Left renal pelvis (tissue), 4 donors: ENCODE measurements around the gene PLCD3. TPM values are rescaled to one million over a fixed set of nuclear protein-coding genes. Genes with fewer than 3 reads are reported as not detected.

ENCODE experiments used
- DNase-seq, 4 donors: peaks; one replicate each; pipeline ENCODE4 v3.0.0-alpha.2; 2013; ENCODE audit warnings: low read depth in 4 of 4, low spot score in 3 of 4
- polyA plus RNA-seq, 4 donors: library from polyadenylated mRNA; unstranded; fragments of 120-200 nt; gene quantifications; one replicate each; pipeline ENCODE4 v1.2.1, GENCODE V29; 2013; ENCODE audit not compliant: insufficient read length in 4 of 4

The PLCD3 gene
- polyA plus RNA-seq, 4 donors = 25.8 to 106 (median 30.2) TPM

DNA sequence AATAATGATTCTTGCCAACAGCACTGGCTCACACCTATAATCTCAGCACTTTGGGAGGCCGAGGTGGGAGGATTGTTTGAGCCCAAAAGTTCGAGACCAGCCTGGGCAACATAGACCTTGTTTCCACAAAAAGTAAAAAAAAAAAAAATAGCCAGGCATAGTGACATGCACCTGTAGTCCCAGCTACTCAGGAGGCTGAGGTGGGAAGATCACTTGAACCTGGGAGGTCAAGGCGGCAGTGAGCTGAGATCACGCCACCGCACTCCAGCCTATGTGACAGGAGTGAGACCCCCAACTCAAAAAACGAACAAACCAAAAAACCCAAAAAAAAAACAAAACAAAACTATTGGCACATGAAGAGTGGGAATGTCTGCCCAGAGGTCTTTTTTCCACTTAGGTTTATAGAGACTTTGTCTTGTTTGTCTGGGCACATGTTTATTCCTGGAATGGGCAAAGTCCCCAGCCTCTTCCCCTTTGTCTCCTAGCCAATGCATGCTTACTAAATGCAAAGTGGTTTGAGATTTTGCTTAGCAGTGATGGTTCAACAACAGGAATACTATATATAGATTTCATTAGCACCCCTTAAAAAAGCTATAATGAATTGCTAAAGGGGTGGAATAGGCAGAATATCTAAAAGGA is 45.3 kb downstream of the PLCD3 start:
- DNase-seq = no peak

DNA sequence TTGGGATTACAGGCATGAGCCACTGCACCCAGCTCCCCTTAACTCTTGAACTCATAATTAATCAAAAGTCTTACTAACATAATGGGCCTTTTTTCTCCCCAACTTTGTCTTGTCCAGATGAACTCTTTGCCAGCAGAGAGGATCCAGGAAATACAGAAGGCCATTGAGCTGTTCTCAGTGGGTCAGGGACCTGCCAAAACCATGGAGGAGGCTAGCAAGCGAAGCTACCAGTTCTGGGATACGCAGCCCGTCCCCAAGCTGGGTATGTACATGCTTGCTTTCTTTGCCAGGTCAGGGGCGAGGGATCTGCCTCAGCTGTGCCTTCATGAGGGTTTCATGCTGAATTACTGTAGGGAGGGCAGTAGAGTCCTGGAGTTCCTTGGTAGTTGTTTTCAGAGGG is 45.9 kb downstream of the PLCD3 start:
- DNase-seq = no peak

DNA sequence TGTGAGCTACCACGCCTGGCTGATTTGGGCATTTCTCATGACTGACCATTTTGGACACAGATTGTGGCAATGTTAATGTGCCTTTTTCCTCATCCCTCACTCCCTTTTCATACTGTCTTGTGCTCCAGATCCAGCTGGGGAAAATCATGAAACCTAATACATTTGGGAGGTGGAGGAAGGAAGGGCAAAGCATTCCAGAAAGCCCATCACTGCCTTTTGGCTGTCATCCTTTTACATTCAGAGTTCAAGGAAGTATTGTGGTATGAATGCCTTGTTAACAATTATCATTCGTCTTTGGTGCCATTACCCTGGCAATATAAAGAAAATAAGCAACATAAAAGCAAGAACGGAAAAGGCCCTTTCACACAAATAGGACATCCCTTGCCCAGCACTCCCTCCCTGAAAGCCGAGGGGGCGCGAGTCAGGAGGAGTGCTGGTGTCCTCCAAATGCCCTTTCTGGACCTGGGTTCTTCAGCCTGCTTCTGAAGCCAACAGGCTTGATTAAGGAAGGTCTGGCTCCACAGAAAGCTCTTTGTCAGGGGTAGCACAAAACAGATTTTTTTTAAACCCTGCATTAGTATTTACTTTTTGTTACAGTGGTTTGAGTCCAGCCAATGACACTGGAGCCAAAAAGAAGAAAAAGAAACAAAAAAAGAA is 51.1 kb downstream of the PLCD3 start:
- peak in 1 of 4 donors; percentile 12 for DNase-seq

DNA sequence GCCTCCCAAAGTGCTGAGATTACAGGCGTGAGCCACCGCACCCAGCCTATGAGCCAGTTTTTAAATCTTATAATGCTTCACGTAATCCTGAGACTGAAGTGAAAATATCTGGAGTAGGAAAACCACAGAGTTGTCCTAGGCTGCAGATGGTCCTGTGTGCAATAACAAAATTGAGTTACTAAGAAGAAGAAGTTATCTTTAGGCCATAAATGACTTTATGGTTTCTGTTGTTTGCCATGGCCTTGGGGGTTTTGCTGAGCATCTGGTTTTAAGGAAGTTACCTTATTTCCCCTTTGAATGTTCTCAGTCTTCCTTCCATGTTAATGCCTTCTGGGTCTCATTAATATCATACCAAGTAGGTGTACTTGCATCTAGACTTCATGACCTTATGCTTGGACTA is 54.7 kb downstream of the PLCD3 start:
- DNase-seq = no peak

DNA sequence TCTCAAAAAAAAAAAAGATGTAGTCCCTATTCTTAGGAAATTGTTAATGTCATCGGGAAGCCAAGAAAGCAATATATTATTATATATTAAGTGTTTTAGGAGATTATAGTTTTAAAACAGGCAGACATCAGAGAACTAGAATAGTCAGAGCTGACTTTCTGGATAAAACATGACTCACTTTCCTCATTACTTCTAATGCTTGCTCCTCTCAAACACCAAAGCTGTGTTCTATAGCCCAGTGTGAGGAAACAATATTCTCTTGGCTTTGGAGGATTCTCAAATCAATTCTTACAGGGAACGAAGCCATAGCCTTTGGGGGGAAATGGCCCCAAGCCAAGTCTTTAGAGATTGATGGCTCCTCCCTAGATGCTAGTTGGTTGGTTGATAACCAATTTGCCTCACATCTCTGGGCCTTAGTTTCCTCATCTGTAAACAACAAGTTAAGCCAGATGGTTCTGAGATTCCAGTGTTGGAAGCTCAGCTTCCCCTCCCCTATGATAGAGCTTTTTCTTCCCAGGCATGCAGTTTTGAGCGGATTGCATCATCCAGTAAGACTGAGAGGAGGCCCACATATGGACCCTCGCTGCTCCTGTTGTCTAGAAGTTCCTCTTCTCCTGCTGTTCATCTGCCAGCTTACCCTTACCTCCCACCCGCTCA is 58.8 kb downstream of the PLCD3 start:
- no peak for DNase-seq

DNA sequence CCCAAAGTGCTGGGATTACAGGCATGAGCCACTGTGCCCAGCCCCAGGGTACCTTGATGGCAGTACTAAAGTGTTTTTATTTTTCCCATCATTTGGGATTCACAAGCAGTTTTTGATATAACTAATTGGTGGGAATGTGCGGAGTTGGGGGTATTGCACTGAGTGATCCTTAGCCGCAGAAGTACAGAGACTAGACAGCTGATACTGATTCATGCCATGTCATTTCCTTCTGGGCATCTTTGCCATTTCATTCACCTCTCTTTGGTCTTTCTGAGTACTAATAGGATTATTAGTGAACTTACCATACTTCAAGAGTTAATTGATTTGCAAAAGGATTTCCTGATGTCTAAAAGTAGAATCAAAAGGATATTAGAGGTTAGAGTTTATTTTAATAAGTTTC is 61.5 kb downstream of the PLCD3 start:
- no peak for DNase-seq

DNA sequence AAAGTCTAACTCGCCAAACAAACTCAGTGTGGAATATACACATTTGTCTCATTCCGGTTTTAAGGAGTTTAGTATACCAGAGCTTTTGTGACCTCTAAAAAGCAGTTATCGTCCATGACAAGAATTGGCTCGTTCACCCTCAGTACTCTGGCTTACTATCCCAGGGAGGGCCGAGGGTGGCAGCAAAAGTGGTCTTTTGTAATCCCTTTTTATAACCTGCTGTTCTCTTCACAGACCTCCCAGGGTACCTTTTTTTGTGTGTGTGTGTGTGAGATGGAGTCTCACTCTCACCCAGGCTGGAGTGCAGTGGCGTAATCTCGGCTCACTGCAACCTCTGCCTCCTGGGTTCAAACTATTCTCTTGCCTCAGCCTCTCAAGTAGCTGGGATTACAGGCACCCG is 62.3 kb downstream of the PLCD3 start:
- DNase-seq = no peak

DNA sequence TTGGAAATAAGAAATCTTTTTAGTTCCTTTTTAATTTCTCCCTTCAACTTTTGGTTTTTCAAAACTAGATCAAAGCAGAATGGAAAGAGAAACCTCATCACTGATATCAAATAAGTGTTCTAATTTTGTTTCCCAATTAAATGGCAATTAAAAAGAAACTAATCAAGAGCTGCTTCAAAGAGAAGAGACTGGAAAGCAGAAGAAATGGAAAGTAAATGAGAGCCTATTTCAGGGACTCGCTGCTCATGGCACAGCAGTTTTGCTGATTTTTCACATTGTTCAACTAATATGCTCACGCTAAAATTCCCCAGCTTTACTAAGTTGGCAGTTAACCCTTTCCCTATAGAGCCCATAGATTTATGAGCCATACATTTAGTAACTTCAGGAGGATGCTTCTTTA is 64.7 kb downstream of the PLCD3 start:
- DNase-seq = no peak

DNA sequence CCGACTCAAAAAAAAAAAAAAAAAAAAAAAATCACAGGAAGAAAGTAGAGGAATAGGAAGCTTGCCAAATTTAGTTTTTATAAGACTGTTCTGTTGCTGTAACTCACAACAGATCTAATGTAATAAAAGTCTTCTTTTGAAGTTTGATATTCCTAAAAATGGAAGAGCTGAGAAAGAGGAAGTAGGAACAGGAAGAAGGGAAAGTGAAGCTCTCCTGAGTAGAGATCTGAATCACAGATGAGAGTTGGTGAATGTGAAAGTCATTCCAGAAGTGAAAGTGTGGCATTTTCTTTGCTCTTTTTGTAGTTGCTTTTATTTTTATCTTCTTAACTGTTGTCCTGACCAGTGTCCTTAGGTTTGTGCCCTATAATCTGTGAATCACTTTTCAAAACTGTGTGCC is 69.1 kb downstream of the PLCD3 start:
- DNase-seq = no peak

DNA sequence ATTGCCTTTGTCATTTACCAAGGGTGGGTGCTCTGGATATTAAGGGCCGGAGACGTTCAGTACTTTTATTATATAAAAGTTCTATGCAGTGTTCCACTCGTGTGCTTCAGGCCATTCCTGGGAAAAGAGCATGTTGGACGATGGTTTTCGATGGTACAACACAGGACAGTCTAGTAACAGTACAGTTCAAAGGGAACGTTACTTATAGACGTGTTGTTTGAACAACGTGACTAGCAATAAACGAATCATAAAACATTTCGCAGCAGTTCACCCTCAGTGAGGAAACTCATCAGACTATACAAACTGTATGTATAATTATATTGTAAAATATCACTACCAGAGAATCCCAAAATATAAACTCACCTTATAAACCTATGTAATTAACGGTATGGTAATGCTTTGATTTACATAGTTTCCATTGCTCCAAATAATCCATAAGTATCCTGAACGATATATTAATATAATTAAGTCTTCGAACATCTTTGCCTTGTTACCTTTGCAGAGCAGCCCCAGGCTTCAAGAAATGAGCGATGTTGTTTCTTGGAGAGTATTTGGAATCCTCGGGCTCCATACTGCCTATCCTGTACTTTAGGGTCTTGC is 70.6 kb downstream of the PLCD3 start:
- DNase-seq = no peak

DNA sequence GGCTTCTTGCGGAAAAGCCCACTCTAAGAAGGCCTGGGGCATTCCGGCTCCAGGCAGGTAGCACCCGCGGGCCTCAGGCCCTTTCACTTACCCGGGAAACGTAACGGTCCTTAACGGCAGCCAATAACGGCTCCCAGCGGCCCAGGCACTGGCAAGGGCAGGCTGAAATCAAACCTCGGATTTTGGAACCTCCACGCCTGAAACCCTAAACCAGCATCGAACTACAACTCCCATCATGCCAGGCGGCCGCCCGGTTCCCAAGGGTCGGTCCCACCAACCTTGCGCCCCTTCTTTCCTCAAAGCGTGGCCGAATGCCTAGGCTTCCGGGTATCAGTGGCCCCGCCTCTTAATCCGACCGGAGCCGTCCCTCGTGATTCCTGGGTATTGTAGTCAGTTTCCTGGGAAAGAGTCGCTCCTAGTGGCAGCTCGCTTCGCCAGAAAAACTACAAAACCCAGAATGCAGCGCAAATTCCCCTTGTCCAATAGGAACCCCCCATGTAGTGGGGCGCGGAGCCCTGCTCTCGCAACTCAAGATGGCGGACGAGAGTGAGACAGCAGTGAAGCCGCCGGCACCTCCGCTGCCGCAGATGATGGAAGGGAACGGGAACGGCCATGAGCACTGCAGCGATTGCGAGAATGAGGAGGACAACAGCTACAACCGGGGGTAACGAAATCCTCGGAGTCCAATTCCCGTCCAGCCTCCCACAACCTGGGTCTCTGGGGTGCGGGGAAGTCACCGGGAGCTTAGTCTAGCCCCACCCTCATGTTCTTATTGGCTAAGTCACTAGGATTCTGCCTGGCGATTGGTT is 71.3 kb downstream of the PLCD3 start, which contains the start of gene NMT1:
NMT1 (plus strand) TSS at position 521 of the 809 bp plus-strand sequence; CDS start at position 534, 13 bp downstream.
- peak; percentile 99 to 100 (median 99) for DNase-seq

DNA sequence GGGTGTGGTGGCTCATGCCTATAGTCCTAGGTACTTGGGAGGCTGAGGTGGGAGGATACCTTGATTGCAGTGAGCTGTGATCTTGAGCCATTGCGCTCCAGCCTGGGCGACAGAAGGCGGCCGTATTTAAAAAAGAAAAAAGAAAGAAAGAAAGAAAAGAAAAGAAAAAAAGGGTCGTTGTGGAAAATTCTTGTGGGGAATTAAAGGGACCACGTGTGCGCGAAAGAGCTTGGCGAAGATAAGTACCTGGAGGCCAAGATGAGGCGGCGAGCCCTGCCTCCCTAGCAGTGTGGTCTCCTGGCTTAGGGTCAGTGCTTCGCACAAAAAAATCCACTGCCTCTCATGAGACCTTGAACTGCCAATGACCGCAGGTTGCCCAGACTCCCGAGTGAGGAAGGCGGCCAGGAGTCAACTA is 71.9 kb downstream of the PLCD3 start:
- DNase-seq = no peak

Other genes with a start within 250 kb of the PLCD3 start
- 100 to 1,000 TPM in 3 of 4 donors, 10 to 100 TPM in 1; 79.4 to 119 (median 110) TPM for gene EFTUD2, start 233.1 kb downstream of the PLCD3 start, polyA plus RNA-seq
- 1 to 10 TPM in 1 of 4 donors, under 1 TPM in 3; 0.35 to 1.3 (median 0.67) TPM for gene GFAP, start 217.0 kb downstream of the PLCD3 start, polyA plus RNA-seq
- gene KIF18B, start 184.7 kb downstream of the PLCD3 start, polyA plus RNA-seq = 10 to 100 TPM in 3 of 4 donors, 1 to 10 TPM in 1; 9.9 to 18.8 (median 12.4) TPM
- gene C1QL1, start 164.2 kb downstream of the PLCD3 start, polyA plus RNA-seq = 1 to 10 TPM; 1.7 to 3.6 (median 2.2) TPM
- gene DCAKD, start 80.9 kb downstream of the PLCD3 start, polyA plus RNA-seq = 10 to 100 TPM; 42.4 to 58.4 (median 53.4) TPM
- 10 to 100 TPM; 53.6 to 83.3 (median 65.3) TPM for gene NMT1, start 71.2 kb downstream of the PLCD3 start, polyA plus RNA-seq
- 10 to 100 TPM in 3 of 4 donors, 1 to 10 TPM in 1; 9.3 to 19.2 (median 11.4) TPM for gene ACBD4, start 3.2 kb upstream of the PLCD3 start, polyA plus RNA-seq
- 10 to 100 TPM; 32.8 to 46.1 (median 41.2) TPM for gene HEXIM1, start 16.0 kb upstream of the PLCD3 start, polyA plus RNA-seq
- gene HEXIM2, start 29.4 kb upstream of the PLCD3 start, polyA plus RNA-seq = 10 to 100 TPM in 3 of 4 donors, 1 to 10 TPM in 1; 8.7 to 19.3 (median 10.5) TPM
- gene FMNL1, start 89.4 kb upstream of the PLCD3 start, polyA plus RNA-seq = 1 to 10 TPM; 5.7 to 7.7 (median 6.5) TPM
- gene SPATA32, start 129.6 kb upstream of the PLCD3 start, polyA plus RNA-seq = under 1 TPM; 0.09 to 0.41 (median 0.17) TPM
- 1 to 10 TPM; 5.5 to 7.7 (median 6.1) TPM for gene MAP3K14, start 184.5 kb upstream of the PLCD3 start, polyA plus RNA-seq